ENCODE results near the gene ALDH1B1. TPM values are rescaled to one million over a fixed set of nuclear protein-coding genes. Genes with fewer than 3 reads are reported as not detected.
A peak's percentile ranks its signal among the peaks of the same experiment; 100 is the strongest.

Gene ALDH1B1
- total RNA-seq, 4 donors from 2014 or later, result 253 to 364 (median 272) TPM

DNA sequence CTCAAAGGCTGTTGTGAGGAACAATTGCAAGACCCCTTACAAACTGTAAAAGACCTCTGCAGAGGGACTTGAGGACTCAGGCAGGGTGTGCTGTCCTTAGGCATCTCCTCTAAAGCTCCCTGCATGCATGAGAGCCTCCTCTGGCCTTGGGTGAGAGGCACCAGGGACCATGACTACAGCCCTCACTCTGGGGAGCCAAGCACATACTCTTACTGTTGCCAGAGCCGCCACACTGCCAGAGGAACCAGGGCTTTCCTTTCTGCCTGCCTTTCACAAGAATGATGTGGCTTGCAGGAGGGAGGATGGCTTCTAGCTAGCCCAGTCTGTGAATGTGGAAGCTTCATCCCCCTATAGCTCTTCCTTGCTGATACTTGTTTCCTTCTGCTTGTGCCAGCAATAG, 25.9 kb downstream of the ALDH1B1 start:
- TF ChIP-seq EP300 (IDR thresholded peaks at IDR 0.05), result no peak
- TF ChIP-seq POLR2A (IDR thresholded peaks at IDR 0.05; ENCODE audit: low read depth), result no peak
- TF ChIP-seq POLR2AphosphoS5 (IDR thresholded peaks at IDR 0.05), result no peak
- no peak for TF ChIP-seq CTCF (IDR thresholded peaks at IDR 0.05)
- H3K4me1 ChIP-seq, result peaks cover 0 to 4% (median 1%) of the 10 kb centered on the region in 4 donors
- H3K27me3 ChIP-seq, result peaks cover 0 to 44% (median 0%) of the 10 kb centered on the region in 4 donors
- no peak for DNase-seq (ENCODE audit: extremely low spot score)
- intact Hi-C loops (cut with DNase I), result no loop called here
- no peak overlapping the region for H3K4me3 ChIP-seq
- WGBS, result 60% methylated on average over 1 of the region's 1 CpG
- no peak overlapping the region for H3K27ac ChIP-seq (replicated peaks in 1 of 4)
- H3K9me3 ChIP-seq, result no peaks in the 10 kb centered on the region
- no peaks in the 10 kb centered on the region for H3K36me3 ChIP-seq

- Histone ChIP-seq H3K4me3 (no peak overlapping the region), H3K27me3 (peaks cover 0 to 48% (median 0%) of the 10 kb centered on the region in 4 donors), H3K36me3 (no peaks in the 10 kb centered on the region), H3K27ac (replicated peaks in 1 of 4) (no peak overlapping the region), H3K4me1 (peaks cover 0 to 11% (median 8%) of the 10 kb centered on the region in 4 donors), H3K9me3 (no peaks in the 10 kb centered on the region)
- no peak for TF ChIP-seq EP300 (IDR thresholded peaks at IDR 0.05)
- intact Hi-C loops (cut with DNase I), result no loop called here
- no peak for DNase-seq (ENCODE audit: extremely low spot score)
- 84% methylated on average over 5 of the region's 5 CpGs for WGBS
Observed at GRCh38 chr9:38419181-38419580, 26.7 kb downstream of the ALDH1B1 start.

- 81% methylated on average over 6 of the region's 9 CpGs for WGBS
- DNase-seq (ENCODE audit: extremely low spot score), result no peak
- Histone ChIP-seq H3K4me1 (peaks cover 0 to 20% (median 14%) of the 10 kb centered on the region in 4 donors), H3K4me3 (no peak overlapping the region), H3K27ac (replicated peaks in 1 of 4) (no peak overlapping the region), H3K36me3 (no peaks in the 10 kb centered on the region), H3K27me3 (peaks cover 0 to 44% (median 0%) of the 10 kb centered on the region in 4 donors), H3K9me3 (no peaks in the 10 kb centered on the region)
- TF ChIP-seq EP300 (IDR thresholded peaks at IDR 0.05), result no peak
- TF ChIP-seq CTCF (IDR thresholded peaks at IDR 0.05), result no peak
- TF ChIP-seq POLR2A (IDR thresholded peaks at IDR 0.05; ENCODE audit: low read depth), result no peak
- TF ChIP-seq POLR2AphosphoS5 (IDR thresholded peaks at IDR 0.05), result no peak
- intact Hi-C loops (cut with DNase I), result no loop called here
Observed at GRCh38 chr9:38421498-38422211, 29.2 kb downstream of the ALDH1B1 start.

GRCh38 chr9:38422555-38423260, 30.2 kb downstream of the ALDH1B1 start:
- no peak overlapping the region for H3K27ac ChIP-seq (replicated peaks in 1 of 4)
- H3K9me3 ChIP-seq, result no peaks in the 10 kb centered on the region
- intact Hi-C loops (cut with DNase I), result no loop called here
- H3K4me3 ChIP-seq, result no peak overlapping the region
- 83% methylated on average over 7 of the region's 7 CpGs for WGBS
- no peaks in the 10 kb centered on the region for H3K36me3 ChIP-seq
- H3K4me1 ChIP-seq, result peaks cover 0 to 20% (median 14%) of the 10 kb centered on the region in 4 donors
- no peak for DNase-seq (ENCODE audit: extremely low spot score)
- H3K27me3 ChIP-seq, result peaks cover 0 to 52% (median 0%) of the 10 kb centered on the region in 4 donors
- TF ChIP-seq POLR2AphosphoS5 (IDR thresholded peaks at IDR 0.05), result no peak
- TF ChIP-seq POLR2A (IDR thresholded peaks at IDR 0.05; ENCODE audit: low read depth), result no peak
- TF ChIP-seq CTCF (IDR thresholded peaks at IDR 0.05), result no peak
- no peak for TF ChIP-seq EP300 (IDR thresholded peaks at IDR 0.05)

- Histone ChIP-seq H3K36me3 (no peaks in the 10 kb centered on the region), H3K27me3 (peaks cover 0 to 52% (median 0%) of the 10 kb centered on the region in 4 donors), H3K4me3 (peak overlapping the region; percentile 49 to 61 (median 54)), H3K9me3 (no peaks in the 10 kb centered on the region), H3K4me1 (peaks cover 0 to 20% (median 14%) of the 10 kb centered on the region in 4 donors), H3K27ac (replicated peaks in 1 of 4) (no peak overlapping the region)
- TF ChIP-seq POLR2A (IDR thresholded peaks at IDR 0.05; ENCODE audit: low read depth) (no peak), POLR2AphosphoS5 (IDR thresholded peaks at IDR 0.05) (no peak), CTCF (IDR thresholded peaks at IDR 0.05) (no peak)
- intact Hi-C loops (cut with DNase I), result no loop called here
- no peak for DNase-seq (ENCODE audit: extremely low spot score)
- WGBS, result 39% methylated on average over 15 of the region's 15 CpGs
Observed at GRCh38 chr9:38423273-38423972, 30.9 kb downstream of the ALDH1B1 start.
